GM21576 (cell line): ENCODE measurements around the gene CHM.
"Not testable (repeated sequence)": the region's sequence is repeated elsewhere in the genome, so short reads cannot be mapped to it uniquely, and the experiment has no call there.

Experiments used
- ATAC-seq: cut with Tn5 transposase; IDR thresholded peaks from one replicate; pipeline ENCODE4 v1.9.1; 2021; ENCODE audit warnings: mild to moderate bottlenecking, moderate library complexity; ENCODE audit not compliant: unreplicated experiment

Gene CHM, protein sequence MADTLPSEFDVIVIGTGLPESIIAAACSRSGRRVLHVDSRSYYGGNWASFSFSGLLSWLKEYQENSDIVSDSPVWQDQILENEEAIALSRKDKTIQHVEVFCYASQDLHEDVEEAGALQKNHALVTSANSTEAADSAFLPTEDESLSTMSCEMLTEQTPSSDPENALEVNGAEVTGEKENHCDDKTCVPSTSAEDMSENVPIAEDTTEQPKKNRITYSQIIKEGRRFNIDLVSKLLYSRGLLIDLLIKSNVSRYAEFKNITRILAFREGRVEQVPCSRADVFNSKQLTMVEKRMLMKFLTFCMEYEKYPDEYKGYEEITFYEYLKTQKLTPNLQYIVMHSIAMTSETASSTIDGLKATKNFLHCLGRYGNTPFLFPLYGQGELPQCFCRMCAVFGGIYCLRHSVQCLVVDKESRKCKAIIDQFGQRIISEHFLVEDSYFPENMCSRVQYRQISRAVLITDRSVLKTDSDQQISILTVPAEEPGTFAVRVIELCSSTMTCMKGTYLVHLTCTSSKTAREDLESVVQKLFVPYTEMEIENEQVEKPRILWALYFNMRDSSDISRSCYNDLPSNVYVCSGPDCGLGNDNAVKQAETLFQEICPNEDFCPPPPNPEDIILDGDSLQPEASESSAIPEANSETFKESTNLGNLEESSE

DNA sequence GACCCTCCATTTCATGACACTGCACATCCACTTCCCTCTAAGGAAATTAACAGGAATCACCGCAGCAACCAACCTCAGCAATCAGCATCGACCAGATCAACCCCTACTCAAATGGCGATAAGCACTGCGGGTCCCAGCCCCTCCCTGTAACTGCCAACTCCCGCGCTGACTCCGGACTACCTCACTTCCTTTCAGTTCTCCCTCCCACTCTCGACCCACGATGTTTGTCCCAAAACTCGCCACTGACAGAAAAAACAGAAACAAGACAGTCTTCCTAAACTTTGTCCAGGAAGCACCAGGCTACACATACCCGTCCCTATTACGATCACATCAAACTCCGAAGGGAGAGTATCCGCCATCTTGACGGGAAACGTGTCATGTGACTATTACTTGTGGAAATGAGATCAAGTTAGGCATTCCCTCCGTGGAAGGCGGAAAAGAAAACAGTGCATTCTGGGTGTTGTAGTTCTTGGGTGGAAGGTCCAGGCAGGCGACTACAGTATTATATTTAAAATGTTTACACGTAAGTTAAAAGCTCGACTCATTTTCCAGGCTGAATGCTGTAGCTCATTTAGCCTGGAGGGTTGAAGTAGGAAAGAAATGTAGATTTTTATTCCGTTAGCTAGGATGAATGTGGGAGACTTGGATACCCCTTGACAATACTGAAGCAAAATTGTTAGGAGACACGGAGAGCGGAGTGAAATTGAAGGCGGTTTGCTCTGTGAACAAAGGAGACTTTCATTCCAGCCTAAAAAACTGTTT, at the start of gene CHM:
Gene CHM (minus strand): TSS at position 385 of the 762 bp plus-strand sequence. CDS start 26 bp downstream, at position 359.
- ATAC-seq = peak; percentile 99

DNA sequence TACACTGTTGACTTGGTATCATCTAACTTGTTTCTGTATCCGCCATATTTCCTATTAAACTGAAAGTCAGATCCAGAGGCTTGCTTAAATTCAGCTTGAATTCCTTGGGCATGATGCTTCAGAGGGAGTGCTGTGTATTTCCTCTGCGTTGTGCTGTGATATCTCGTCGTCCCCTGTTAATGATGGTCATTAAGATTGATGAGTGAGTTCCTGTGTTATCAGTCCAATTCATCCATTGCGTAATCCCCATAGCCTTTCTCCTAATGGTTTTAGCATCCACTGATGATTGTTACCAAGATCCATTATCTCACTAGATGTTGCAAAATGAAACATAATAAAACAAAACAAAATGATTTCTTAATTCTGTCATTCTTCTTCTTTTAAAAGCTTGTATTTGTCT, 31.3 kb upstream of the CHM start:
- no peak for ATAC-seq

DNA sequence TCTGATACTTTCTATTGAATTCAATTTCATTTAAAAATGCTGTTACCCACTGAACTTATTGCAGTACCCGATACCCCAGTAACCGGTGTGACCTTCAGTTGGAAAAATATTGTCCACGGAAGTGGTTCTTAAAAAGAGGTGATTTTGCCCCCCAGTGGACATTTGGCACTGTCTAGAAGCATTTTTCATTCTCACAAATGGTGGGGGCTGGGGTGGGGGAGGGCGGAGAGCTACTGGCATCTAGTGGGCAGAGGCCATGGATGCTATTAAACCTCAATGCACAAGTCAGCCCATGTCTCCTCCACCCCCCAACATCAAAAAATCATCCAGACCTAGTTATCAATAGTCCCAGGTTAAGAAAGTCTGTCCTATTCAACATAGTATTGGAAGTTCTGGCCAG, 19.6 kb upstream of the CHM start:
- ATAC-seq = no peak

DNA sequence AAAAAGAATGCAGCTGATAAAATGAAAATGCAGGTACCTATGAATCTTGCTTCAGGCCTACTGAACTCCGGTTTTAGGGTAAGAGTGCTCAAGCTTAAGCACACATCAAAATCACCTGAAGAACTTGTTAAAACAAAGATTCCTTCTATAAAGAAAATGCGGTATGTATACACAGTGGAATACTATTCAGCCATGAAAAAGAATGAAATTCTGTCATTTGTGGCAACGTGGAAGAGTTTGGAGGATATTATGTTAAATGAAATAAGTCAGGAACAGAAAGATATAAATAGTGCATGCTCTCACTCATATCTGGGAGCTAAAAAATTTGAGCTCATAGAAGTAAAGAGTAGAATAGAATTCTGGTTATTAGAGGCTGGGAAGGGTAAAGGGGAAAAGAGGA, 14.0 kb upstream of the CHM start:
- no peak for ATAC-seq

DNA sequence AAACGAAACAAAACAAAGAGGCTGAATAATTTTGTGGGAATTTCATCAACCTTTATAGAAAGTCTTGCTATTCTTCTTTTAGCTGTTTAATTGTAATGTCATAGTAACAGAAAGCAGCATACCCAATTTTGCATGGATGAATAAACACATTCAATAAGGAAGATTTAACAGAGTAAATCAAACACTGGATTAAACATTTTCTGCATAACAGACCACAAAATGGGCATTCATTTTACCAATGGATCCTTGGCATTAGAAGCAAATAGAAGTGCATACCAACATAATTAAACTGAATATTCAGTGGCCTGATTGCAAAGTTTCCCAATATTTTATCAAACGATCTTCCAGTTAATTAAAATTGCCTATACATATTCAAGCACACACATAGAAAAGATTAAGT, 4.4 kb upstream of the CHM start:
- no peak for ATAC-seq

DNA sequence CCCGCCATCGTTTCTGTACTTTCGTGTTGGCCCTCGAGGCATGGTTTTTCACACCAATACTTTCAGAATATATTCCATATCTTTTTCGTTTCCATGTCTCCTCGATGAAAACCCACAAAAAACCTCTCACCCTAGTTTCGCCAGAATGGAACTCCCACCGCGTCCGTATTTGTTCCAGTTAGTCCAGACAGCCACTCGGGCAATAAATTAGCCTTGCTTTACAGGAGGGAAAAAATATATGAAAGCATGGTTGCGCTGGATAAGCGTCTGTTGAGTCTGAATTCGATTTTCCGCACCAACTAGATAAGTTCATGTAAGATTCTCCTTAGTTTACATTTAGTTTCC, 550 bp upstream of the CHM start:
- ATAC-seq = no peak

DNA sequence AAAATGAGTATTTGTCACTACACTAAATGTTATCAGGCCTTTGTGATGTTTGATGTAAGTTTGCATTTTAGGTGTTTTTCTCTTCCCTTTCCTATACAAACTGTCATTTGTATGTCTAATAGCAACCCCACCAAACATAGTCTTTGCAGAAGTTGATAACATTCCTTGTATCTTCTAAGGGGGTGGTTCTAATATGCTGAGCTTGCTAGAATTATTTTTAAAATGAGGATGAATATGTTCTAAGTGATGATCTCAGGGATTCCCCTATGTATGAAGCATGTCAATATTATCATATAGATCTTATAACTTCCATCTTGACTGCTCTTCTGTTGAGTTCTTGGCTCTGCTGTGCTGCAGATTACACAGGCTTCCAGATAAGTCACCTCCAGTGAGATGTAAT, 3.1 kb downstream of the CHM start:
- no peak for ATAC-seq

DNA sequence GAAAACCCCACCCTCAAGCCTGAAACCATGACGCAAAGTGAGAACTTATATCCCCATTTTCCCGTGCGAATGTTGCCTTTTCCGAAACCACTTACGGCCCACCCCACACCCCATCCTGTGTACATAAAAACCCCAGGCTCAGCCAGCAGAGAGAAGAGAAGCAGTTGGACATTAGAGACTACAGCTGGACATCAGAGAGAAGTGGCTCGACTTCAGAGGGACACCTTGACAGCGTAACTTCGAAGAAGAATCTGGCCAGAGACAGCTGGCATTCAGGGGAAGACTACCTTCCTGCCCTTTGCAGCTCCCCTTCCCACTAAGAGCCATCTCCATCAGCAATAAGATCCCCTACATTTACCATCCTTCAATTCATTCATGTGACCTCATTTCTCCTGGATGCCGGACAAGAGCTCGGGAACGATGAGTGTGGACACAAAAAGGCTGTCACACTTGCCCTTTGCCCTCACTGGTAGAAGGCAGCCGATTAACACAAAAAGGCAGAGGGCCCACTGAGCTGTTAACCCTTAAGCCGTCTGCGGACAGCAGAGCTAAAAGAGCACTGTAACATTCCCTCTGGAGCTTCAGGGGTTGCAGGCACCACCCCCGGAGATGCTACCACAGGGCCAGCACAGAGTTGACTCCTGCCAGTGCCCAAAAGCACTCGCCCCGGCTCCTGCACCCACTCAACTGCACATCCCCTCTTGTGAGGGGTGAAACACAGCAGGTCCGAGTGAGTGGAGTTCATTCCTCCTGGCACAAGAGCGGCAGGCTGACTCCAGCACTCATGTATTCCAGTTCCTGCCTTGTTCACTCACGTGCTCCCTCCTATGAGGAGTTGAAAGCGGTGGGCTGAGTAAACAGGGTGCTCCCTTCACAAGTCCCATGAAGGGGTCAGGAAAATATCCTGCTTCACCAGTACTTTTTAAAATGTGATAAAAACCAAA, 7.5 kb downstream of the CHM start:
- no peak for ATAC-seq

DNA sequence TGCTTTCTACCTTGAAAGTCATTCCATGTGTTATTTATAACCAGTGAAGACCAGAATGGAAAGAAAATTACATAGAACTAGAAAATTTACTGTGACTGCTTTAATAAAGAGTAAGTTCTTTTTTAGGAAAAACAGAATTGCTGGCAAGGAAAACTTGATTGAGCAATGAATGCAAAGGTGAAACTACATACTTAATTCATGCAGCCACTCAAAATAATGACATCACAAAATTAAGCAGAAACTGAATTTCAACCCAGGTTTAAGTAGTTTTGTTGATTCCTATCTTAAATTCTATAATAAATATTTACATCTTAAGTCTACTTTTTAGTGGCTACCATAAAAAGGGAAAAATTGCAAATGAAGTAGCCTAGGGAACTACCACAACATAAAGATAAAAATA, 14.0 kb downstream of the CHM start:
- no peak for ATAC-seq

DNA sequence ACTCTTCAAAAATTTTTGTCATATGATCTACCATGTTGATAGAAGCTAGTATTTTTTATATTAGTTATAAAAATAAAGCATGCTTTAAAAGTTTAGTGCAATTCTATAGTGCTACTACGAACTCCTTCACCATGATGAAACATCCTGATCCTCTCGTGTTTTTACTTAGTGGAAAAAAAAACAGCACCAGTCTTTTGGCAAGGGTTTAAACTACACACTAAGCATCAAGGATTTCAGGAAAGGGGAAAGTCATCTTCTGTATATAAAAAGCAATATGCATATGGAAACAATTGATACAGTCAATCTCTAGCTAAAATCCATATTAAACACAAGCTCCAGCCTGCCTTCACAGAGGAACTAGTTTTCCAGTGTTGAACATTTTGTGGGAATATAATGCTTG, 18.7 kb downstream of the CHM start:
- no peak for ATAC-seq

DNA sequence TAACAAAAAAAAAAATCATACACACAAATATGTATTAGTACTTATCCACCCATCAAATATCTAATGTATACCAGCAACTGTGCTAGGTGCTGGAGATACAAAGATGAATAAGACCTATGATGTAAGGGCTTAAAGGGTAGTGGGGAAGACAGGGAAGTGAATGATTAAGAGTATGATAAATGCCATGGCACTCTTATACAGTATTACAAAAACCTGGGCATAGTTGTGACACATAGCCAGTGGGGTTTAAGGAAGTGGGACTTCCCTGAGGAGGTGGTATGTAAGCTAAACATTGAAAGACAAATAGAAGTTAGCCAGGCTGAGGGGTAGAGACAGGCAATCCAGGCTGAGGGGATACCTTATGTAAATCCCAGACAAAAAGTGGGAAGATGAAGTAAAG, 23.5 kb downstream of the CHM start:
- ATAC-seq = no peak

DNA sequence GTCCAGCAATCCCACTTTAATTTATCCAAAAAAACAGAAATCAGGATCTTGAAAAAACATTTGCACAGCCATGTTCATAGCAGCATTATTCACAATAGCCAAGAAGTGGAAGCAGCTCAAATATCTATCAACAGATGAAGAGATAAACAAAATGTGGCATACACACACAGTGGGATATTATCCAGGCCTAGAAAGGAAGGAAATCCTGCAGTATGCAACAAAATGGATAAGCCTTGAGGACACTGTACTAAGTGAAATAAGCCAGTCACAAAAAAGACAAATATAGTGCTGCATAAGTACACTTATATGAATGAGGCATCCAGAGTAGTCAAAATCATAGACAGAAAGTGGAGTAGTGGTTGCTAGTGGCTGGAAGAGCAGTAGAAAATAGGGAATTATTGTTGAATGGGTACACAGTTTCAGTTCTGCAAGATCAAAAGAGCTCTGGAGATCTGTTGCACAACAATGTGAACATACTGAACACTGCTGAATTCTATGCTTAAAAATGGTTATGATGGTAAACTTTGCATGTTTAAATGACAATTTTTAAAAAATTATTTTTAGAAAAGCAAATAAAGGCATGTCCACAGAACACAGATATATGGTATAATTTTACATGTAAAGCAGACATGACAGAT, 25.6 kb downstream of the CHM start:
- no peak for ATAC-seq

DNA sequence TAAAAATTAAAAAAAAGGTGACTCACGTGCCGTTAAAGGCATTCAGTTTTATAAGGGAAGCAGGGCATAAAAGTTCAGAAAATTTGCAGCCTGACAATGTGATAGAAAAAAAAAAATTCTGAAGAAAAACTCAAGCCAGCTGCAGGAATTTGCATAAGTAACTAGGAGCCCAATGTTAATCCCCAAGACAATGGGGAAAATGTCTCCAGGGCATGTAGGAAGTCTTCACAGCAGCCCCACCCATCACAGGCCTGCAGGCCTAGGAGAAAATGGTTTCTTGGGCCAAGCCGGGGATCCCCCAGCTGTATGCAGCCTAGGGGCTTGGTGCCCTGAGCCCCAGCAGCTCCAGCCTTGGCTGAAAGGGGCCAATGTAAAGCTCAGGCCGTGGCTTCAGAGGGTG, 31.2 kb downstream of the CHM start:
- no peak for ATAC-seq

DNA sequence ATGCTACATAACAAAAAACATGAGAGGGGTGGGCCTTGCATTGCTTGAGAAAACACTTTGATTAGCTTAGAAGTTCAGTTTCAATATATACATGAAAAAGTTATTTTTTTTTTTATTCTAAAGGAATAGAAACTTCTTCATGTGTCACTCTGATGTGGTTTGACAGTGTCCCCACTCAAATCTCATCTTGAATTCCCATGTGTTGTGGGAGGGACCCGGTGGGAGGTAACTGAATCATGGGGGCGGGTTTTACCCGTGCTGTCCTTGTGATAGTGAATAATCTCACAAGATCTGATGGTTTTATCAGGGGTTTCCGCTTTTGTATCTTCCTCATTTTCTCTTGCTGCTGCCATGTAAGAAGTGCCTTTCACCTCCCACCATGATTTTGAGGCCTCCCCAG, 32.4 kb downstream of the CHM start:
- ATAC-seq = not testable (repeated sequence)

DNA sequence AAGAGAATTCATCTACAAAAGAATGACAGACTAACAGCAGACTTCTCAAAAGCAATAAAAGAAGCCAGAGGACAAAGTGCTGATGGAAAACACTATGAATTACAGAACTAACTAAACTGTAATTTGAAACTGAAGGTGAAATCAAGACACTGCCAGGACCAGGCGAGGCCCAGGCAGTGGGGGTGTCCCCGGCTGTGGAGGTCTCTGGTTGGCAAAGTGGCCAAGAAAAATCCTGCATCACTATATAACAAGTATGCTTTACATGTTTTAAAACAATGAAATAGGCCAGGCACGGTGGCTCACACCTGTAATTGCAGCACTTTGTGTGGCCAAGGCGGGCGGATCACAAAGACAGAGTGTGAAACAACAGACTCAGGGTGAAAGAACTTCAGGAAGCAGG, 32.9 kb downstream of the CHM start:
- no peak for ATAC-seq

DNA sequence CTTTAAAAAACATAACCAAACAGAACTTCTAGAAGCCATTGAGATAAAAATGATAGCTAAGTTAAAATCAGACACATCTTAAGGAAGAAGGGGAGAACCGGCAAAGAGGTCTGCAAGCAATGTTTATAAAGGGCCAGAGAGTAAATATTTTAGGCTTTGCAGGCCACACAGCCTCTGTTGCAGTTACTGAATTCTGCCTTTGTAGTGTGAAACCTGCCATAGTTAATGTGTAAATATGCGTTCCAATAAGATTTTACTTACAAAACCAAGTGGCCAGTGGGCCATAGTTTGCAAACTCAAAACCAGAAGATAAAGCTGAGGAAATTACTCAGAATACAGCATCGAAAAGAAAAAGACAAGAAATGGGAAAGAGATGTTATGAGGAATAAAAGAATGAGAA, 33.6 kb downstream of the CHM start:
- no peak for ATAC-seq

DNA sequence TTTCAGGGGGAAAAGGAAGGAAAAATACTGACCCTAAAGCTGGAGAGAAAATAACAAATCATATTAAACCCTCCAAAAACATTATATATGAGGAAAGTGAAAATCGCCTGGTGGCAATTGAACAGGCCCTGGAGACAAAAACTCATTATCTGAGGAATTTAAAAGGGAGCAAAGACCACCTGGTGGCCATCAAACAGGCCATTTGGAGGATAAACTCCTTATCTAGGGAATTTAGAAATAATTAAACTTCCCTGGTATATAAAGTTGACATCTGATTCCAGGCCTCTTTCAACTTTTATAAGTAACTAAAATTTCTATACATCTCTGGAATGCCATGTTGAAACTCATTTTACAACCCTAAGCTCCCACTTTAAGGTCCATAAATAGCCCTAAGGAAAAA, 35.2 kb downstream of the CHM start:
- ATAC-seq = no peak

DNA sequence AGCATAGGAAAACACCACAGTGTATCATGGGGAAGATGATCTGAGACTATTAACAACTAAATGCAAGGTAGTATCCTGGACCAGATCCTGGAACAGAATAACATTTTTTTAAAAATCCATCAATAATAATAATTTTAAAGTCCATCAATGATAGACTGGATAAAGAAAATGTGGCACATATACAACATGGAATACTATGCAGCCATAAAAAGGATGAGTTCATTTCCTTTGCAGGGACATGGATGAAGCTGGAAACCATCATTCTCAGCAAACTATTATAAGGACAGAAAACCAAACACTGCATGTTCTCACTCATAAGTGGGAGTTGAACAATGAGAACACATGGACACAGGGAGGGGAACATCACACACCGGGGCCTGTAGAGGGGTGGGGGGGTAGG, 37.6 kb downstream of the CHM start:
- ATAC-seq = not testable (repeated sequence)

DNA sequence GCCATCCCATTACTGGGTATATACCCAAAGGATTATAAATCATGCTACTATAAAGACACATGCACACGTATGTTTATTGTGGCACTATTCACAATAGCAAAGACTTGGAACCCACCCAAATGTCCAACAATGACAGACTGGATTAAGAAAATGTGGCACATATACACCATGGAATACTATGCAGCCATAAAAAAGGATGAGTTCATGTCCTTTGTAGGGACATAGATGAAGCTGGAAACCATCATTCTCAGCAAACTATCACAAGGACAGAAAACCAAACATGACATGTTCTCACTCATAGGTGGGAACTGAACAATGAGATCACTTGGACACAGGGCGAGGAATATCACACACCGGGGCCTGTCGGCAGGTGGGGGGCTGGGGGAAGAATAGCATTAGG, 39.5 kb downstream of the CHM start:
- ATAC-seq = not testable (repeated sequence)
